Astrocyte (in vitro differentiated cells and primary cell): ENCODE results near the gene HDGF. TPM values are rescaled to one million over a fixed set of nuclear protein-coding genes. Genes with fewer than 3 reads are reported as not detected.

Experiments used
- DNase-seq: peaks from one replicate; pipeline ENCODE4 v3.0.0-alpha.2; 2010; ENCODE audit warnings: low read depth
- FAIRE-seq: peaks from 2 replicates; lab custom pipeline; 2011; peaks lifted over from hg19 to GRCh38; lab: Jason Lieb, UNC
- H2AFZ ChIP-seq: 2 replicates; pipeline ENCODE4 v1.6.0; 2012; ENCODE audit warnings: low read depth, low read length, inconsistent platforms
- H3K27ac ChIP-seq: 2 replicates; pipeline ENCODE4 v1.5.1; 2011; ENCODE audit warnings: low read depth, low read length, inconsistent platforms
- H3K27me3 ChIP-seq: 2 replicates; pipeline ENCODE4 v1.6.0; 2011; ENCODE audit warnings: low read length, inconsistent platforms; ENCODE audit not compliant: insufficient read depth
- H3K36me3 ChIP-seq: 2 replicates; pipeline ENCODE4 v1.5.1; 2011; ENCODE audit warnings: low read length, inconsistent platforms; ENCODE audit not compliant: insufficient read depth
- H3K4me1 ChIP-seq: 2 replicates; pipeline ENCODE4 v1.5.1; 2011; ENCODE audit warnings: low read length, inconsistent platforms; ENCODE audit not compliant: insufficient read depth
- H3K4me2 ChIP-seq: 2 replicates; pipeline ENCODE4 v1.6.0; 2012; ENCODE audit warnings: low read length, inconsistent platforms
- H3K4me3 ChIP-seq: 2 replicates; pipeline ENCODE4 v1.5.1; 2011; ENCODE audit warnings: low read depth, mild to moderate bottlenecking, low read length, inconsistent platforms; ENCODE audit not compliant: insufficient read depth
- H3K79me2 ChIP-seq: 2 replicates; pipeline ENCODE4 v1.6.0; 2012; ENCODE audit warnings: mild to moderate bottlenecking, low read length, inconsistent platforms; ENCODE audit not compliant: insufficient read depth
- H3K9ac ChIP-seq: 2 replicates; pipeline ENCODE4 v1.6.0; 2012; ENCODE audit warnings: mild to moderate bottlenecking, low read length, inconsistent platforms
- H3K9me3 ChIP-seq: 2 replicates; pipeline ENCODE4 v1.5.1; 2012; ENCODE audit warnings: low read depth, mild to moderate bottlenecking, low read length, inconsistent platforms; ENCODE audit not compliant: insufficient read depth
- H4K20me1 ChIP-seq: 2 replicates; pipeline ENCODE4 v1.6.0; 2012; ENCODE audit warnings: low read length, inconsistent platforms; ENCODE audit not compliant: insufficient read depth
- H3K27ac Mint-ChIP-seq: one replicate; pipeline ENCODE4 v1.8.0; 2021; ENCODE audit warnings: mild to moderate bottlenecking, mixed read lengths; ENCODE audit not compliant: unreplicated experiment
- H3K27me3 Mint-ChIP-seq: one replicate; pipeline ENCODE4 v1.8.0; 2021; ENCODE audit warnings: low read depth, mixed read lengths; ENCODE audit not compliant: unreplicated experiment
- H3K36me3 Mint-ChIP-seq: one replicate; pipeline ENCODE4 v1.8.0; 2021; ENCODE audit warnings: low read depth, mixed read lengths; ENCODE audit not compliant: unreplicated experiment
- H3K4me1 Mint-ChIP-seq: one replicate; pipeline ENCODE4 v1.8.0; 2021; ENCODE audit warnings: low read depth, mixed read lengths; ENCODE audit not compliant: unreplicated experiment
- H3K4me3 Mint-ChIP-seq: one replicate; pipeline ENCODE4 v1.8.0; 2021; ENCODE audit warnings: mild to moderate bottlenecking, moderate library complexity, mixed read lengths; ENCODE audit not compliant: unreplicated experiment
- H3K9me3 Mint-ChIP-seq: one replicate; pipeline ENCODE4 v1.8.0; 2021; ENCODE audit warnings: mild to moderate bottlenecking, mixed read lengths; ENCODE audit not compliant: unreplicated experiment
- CTCF ChIP-seq: IDR thresholded peaks from 2 replicates; pipeline ENCODE4 v1.5.1; 2011; ENCODE audit warnings: low read depth, mild to moderate bottlenecking, inconsistent platforms, low read length, moderate library complexity; ENCODE audit not compliant: insufficient read depth
- EZH2 ChIP-seq: IDR thresholded peaks from 2 replicates; pipeline ENCODE4 v1.6.1; 2012; ENCODE audit warnings: mild to moderate bottlenecking, low read length, inconsistent platforms; ENCODE audit not compliant: insufficient read depth
- total RNA-seq: library from RNA; stranded (reverse); gene quantifications from 2 replicates; pipeline ENCODE4 v1.2.1, GENCODE V29; 2021

The HDGF gene
- total RNA-seq, 1 donor from 2014 or later, result 190 TPM

- no peak for FAIRE-seq
These were observed 41.6 kb downstream of the HDGF start for GRCh38 chr1:156709757-156710489.

GRCh38 chr1:156709031-156709430, 42.4 kb downstream of the HDGF start:
- FAIRE-seq (no peak), DNase-seq (no peak)
- no peak overlapping the region for H3K27ac Mint-ChIP-seq
- H3K27me3 Mint-ChIP-seq, result no peaks in the 10 kb centered on the region
- H3K4me2 ChIP-seq, result no peak overlapping the region
- peaks cover 74% of the 10 kb centered on the region for H3K4me1 ChIP-seq
- H3K36me3 Mint-ChIP-seq, result peaks cover 2% of the 10 kb centered on the region
- H4K20me1 ChIP-seq, result no peaks in the 10 kb centered on the region
- no peak overlapping the region for H3K4me3 Mint-ChIP-seq
- no peaks in the 10 kb centered on the region for H3K79me2 ChIP-seq
- H2AFZ ChIP-seq, result no peak overlapping the region
- H3K27ac ChIP-seq, result no peak overlapping the region
- no peaks in the 10 kb centered on the region for H3K9me3 ChIP-seq
- peaks cover 3% of the 10 kb centered on the region for H3K27me3 ChIP-seq
- H3K9ac ChIP-seq, result no peak overlapping the region
- no peaks in the 10 kb centered on the region for H3K36me3 ChIP-seq
- no peak for TF ChIP-seq EZH2
- TF ChIP-seq CTCF, result no peak
- H3K9me3 Mint-ChIP-seq, result no peaks in the 10 kb centered on the region
- H3K4me1 Mint-ChIP-seq, result peaks cover 37% of the 10 kb centered on the region
- no peak overlapping the region for H3K4me3 ChIP-seq

More at GRCh38 chr1:156709757-156710489, 41.6 kb downstream of the HDGF start:
- H3K27me3 ChIP-seq, result no peaks in the 10 kb centered on the region
- H3K9ac ChIP-seq, result peak overlapping the region; percentile 10
- Mint-ChIP-seq H3K4me1 (peaks cover 31% of the 10 kb centered on the region), H3K27ac (no peak overlapping the region), H3K27me3 (no peaks in the 10 kb centered on the region), H3K9me3 (no peaks in the 10 kb centered on the region), H3K36me3 (peaks cover 5% of the 10 kb centered on the region), H3K4me3 (no peak overlapping the region)
- peak overlapping the region; percentile 47 for H3K4me2 ChIP-seq
- H3K27ac ChIP-seq, result no peak overlapping the region
- H4K20me1 ChIP-seq, result no peaks in the 10 kb centered on the region
- no peak overlapping the region for H2AFZ ChIP-seq
- TF ChIP-seq CTCF (no peak), EZH2 (no peak)
- no peaks in the 10 kb centered on the region for H3K36me3 ChIP-seq
- DNase-seq, result peak; percentile 57
- H3K79me2 ChIP-seq, result no peaks in the 10 kb centered on the region
- H3K4me3 ChIP-seq, result no peak overlapping the region
- peaks cover 65% of the 10 kb centered on the region for H3K4me1 ChIP-seq
- H3K9me3 ChIP-seq, result no peaks in the 10 kb centered on the region

- peak overlapping the region; percentile 20 for H3K4me3 Mint-ChIP-seq
- no peak overlapping the region for H2AFZ ChIP-seq
- no peak overlapping the region for H3K4me3 ChIP-seq
- H3K27ac Mint-ChIP-seq, result no peak overlapping the region
- no peaks in the 10 kb centered on the region for H4K20me1 ChIP-seq
- TF ChIP-seq CTCF (no peak), EZH2 (no peak)
- H3K27me3 ChIP-seq, result peaks cover 3% of the 10 kb centered on the region
- no peak overlapping the region for H3K27ac ChIP-seq
- no peaks in the 10 kb centered on the region for H3K36me3 ChIP-seq
- H3K79me2 ChIP-seq, result no peaks in the 10 kb centered on the region
- H3K4me2 ChIP-seq, result peak overlapping the region; percentile 37
- no peak overlapping the region for H3K9ac ChIP-seq
- FAIRE-seq, result no peak
- H3K4me1 ChIP-seq, result peaks cover 74% of the 10 kb centered on the region
- peaks cover 41% of the 10 kb centered on the region for H3K4me1 Mint-ChIP-seq
- peaks cover 2% of the 10 kb centered on the region for H3K36me3 Mint-ChIP-seq
- no peaks in the 10 kb centered on the region for H3K9me3 ChIP-seq
- no peak for DNase-seq
- no peaks in the 10 kb centered on the region for H3K9me3 Mint-ChIP-seq
- no peaks in the 10 kb centered on the region for H3K27me3 Mint-ChIP-seq
These were observed 43.2 kb downstream of the HDGF start for GRCh38 chr1:156708218-156708661.
